ENCODE data around the gene ARTN. TPM values are rescaled to one million over a fixed set of nuclear protein-coding genes. Genes with fewer than 3 reads are reported as not detected.

Gene ARTN
- total RNA-seq, 1 experiment from 2014 or later, result not detected

- CTCF ChIA-PET, result no interaction called here
- H3K4me3 ChIP-seq (ENCODE audit: low read depth, low read length), result no peak overlapping the region
Observed at GRCh38 chr1:43957407-43958040, 23.9 kb downstream of the ARTN start.

GRCh38 chr1:43958351-43959255, 25.0 kb downstream of the ARTN start:
- ChIA-PET CTCF (interaction anchor here (1.1 kb wide), 1 partner anchor 12 kb away, joined by 3 read pairs; the partner anchor contains the start of gene IPO13), POLR2A (no interaction called here)
- Histone ChIP-seq H3K27me3 (replicated peaks; ENCODE audit: control insufficient read depth, insufficient read depth, low read length) (no peaks in the 10 kb centered on the region), H3K9me3 (no peaks in the 10 kb centered on the region), H3K4me1 (no peaks in the 10 kb centered on the region), H3K4me3 (ENCODE audit: low read depth, low read length) (no peak overlapping the region), H3K36me3 (ENCODE audit: control insufficient read depth, insufficient read depth, low read length) (no peaks in the 10 kb centered on the region)
- Mint-ChIP-seq H3K4me3 (ENCODE audit: unreplicated experiment) (no peak overlapping the region), H3K4me1 (ENCODE audit: low read depth, unreplicated experiment) (no peaks in the 10 kb centered on the region), H3K36me3 (ENCODE audit: insufficient read depth, unreplicated experiment) (no peaks in the 10 kb centered on the region), H3K27ac (ENCODE audit: unreplicated experiment) (no peak overlapping the region), H3K27me3 (ENCODE audit: insufficient read depth, unreplicated experiment) (no peaks in the 10 kb centered on the region), H3K9me3 (ENCODE audit: unreplicated experiment) (no peaks in the 10 kb centered on the region)
- no peak for DNase-seq
- TF ChIP-seq, protein P1, sequence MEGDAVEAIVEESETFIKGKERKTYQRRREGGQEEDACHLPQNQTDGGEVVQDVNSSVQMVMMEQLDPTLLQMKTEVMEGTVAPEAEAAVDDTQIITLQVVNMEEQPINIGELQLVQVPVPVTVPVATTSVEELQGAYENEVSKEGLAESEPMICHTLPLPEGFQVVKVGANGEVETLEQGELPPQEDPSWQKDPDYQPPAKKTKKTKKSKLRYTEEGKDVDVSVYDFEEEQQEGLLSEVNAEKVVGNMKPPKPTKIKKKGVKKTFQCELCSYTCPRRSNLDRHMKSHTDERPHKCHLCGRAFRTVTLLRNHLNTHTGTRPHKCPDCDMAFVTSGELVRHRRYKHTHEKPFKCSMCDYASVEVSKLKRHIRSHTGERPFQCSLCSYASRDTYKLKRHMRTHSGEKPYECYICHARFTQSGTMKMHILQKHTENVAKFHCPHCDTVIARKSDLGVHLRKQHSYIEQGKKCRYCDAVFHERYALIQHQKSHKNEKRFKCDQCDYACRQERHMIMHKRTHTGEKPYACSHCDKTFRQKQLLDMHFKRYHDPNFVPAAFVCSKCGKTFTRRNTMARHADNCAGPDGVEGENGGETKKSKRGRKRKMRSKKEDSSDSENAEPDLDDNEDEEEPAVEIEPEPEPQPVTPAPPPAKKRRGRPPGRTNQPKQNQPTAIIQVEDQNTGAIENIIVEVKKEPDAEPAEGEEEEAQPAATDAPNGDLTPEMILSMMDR (IDR thresholded peaks at IDR 0.05; ENCODE audit: insufficient read depth in 1 of 2, low read depth in 1 of 2, low read length in 1 of 2, severe bottlenecking in 1 of 2, unreplicated experiment in 1 of 2), result no peak
- intact Hi-C loops (cut with micrococcal nuclease; ENCODE audit: unreplicated experiment), result no loop called here
- no TSS peak for BruUV-seq (replicated peaks)

More at GRCh38 chr1:43957407-43958040, 23.9 kb downstream of the ARTN start:
- no peaks in the 10 kb centered on the region for H3K4me1 Mint-ChIP-seq (ENCODE audit: low read depth, unreplicated experiment)
- intact Hi-C loops (cut with micrococcal nuclease; ENCODE audit: unreplicated experiment), result no loop called here
- no peak for DNase-seq
- POLR2A ChIA-PET, result no interaction called here
- H3K36me3 Mint-ChIP-seq (ENCODE audit: insufficient read depth, unreplicated experiment), result no peaks in the 10 kb centered on the region
- no peaks in the 10 kb centered on the region for H3K27me3 ChIP-seq (replicated peaks; ENCODE audit: control insufficient read depth, insufficient read depth, low read length)
- H3K4me3 Mint-ChIP-seq (ENCODE audit: unreplicated experiment), result no peak overlapping the region
- no peaks in the 10 kb centered on the region for H3K4me1 ChIP-seq
- no peaks in the 10 kb centered on the region for H3K27me3 Mint-ChIP-seq (ENCODE audit: insufficient read depth, unreplicated experiment)
- no peaks in the 10 kb centered on the region for H3K36me3 ChIP-seq (ENCODE audit: control insufficient read depth, insufficient read depth, low read length)
- no peak overlapping the region for H3K27ac Mint-ChIP-seq (ENCODE audit: unreplicated experiment)
- TF ChIP-seq, protein P1 (IDR thresholded peaks at IDR 0.05; ENCODE audit: insufficient read depth in 1 of 2, low read depth in 1 of 2, low read length in 1 of 2, severe bottlenecking in 1 of 2, unreplicated experiment in 1 of 2), result no peak
- BruUV-seq (replicated peaks), result no TSS peak
- H3K9me3 ChIP-seq, result no peaks in the 10 kb centered on the region
- H3K9me3 Mint-ChIP-seq (ENCODE audit: unreplicated experiment), result no peaks in the 10 kb centered on the region

DNA sequence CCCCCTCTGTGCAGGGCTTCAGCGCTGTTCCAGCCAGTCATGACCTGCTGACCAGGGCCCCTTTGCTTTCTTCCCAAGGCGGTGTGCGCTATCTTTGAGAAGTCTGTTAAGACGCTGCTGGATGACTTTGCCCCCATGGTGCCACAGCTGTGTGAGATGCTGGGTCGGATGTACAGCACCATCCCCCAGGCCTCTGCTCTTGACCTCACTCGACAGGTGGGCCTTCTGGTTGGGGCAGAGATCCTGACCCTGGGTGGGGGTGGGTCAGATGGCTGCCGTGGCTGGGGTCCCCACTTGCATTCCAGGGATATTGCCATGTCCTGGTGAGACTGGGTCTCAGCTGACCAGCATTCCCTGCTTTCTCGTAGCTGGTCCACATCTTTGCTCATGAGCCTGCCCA, 27.2 kb downstream of the ARTN start:
- POLR2A ChIA-PET, result no interaction called here

More for the DNA sequence above, 27.2 kb downstream of the ARTN start:
- H3K9me3 Mint-ChIP-seq (ENCODE audit: unreplicated experiment), result no peaks in the 10 kb centered on the region
- DNase-seq, result no peak
- CTCF ChIA-PET, result no interaction called here
- H3K4me1 Mint-ChIP-seq (ENCODE audit: low read depth, unreplicated experiment), result no peaks in the 10 kb centered on the region
- no peak overlapping the region for H3K4me3 ChIP-seq (ENCODE audit: low read depth, low read length)
- intact Hi-C loops (cut with micrococcal nuclease; ENCODE audit: unreplicated experiment), result no loop called here
- H3K36me3 Mint-ChIP-seq (ENCODE audit: insufficient read depth, unreplicated experiment), result no peaks in the 10 kb centered on the region
- H3K27me3 Mint-ChIP-seq (ENCODE audit: insufficient read depth, unreplicated experiment), result no peaks in the 10 kb centered on the region
- H3K4me1 ChIP-seq, result no peaks in the 10 kb centered on the region
- no TSS peak for BruUV-seq (replicated peaks)
- H3K27ac Mint-ChIP-seq (ENCODE audit: unreplicated experiment), result no peak overlapping the region
- H3K4me3 Mint-ChIP-seq (ENCODE audit: unreplicated experiment), result no peak overlapping the region
- no peaks in the 10 kb centered on the region for H3K36me3 ChIP-seq (ENCODE audit: control insufficient read depth, insufficient read depth, low read length)
- H3K27me3 ChIP-seq (replicated peaks; ENCODE audit: control insufficient read depth, insufficient read depth, low read length), result no peaks in the 10 kb centered on the region
- H3K9me3 ChIP-seq, result no peaks in the 10 kb centered on the region
- TF ChIP-seq, protein P1 (IDR thresholded peaks at IDR 0.05; ENCODE audit: insufficient read depth in 1 of 2, low read depth in 1 of 2, low read length in 1 of 2, severe bottlenecking in 1 of 2, unreplicated experiment in 1 of 2), result no peak
